Progenitor cell of endocrine pancreas (in vitro differentiated cells): ENCODE data around the gene SAFB. TPM values are rescaled to one million over a fixed set of nuclear protein-coding genes. Genes with fewer than 3 reads are reported as not detected.
"Not testable (repeated sequence)": the region's sequence is repeated elsewhere in the genome, so short reads cannot be mapped to it uniquely, and the experiment has no call there.

Experiments used
- DNase-seq: peaks from one replicate; pipeline ENCODE4 v3.0.0; 2021; ENCODE audit warnings: low spot score; ENCODE audit not compliant: unreplicated experiment
- H3K27ac Mint-ChIP-seq: 2 replicates; pipeline ENCODE4 v1.8.0; 2021; ENCODE audit warnings: mild to moderate bottlenecking, moderate library complexity, mixed read lengths
- H3K27me3 Mint-ChIP-seq: 2 replicates; pipeline ENCODE4 v1.8.0; 2021; ENCODE audit warnings: mixed read lengths
- H3K36me3 Mint-ChIP-seq: 2 replicates; pipeline ENCODE4 v1.8.0; 2022; ENCODE audit warnings: mixed read lengths; ENCODE audit not compliant: insufficient read depth
- H3K4me1 Mint-ChIP-seq: 2 replicates; pipeline ENCODE4 v1.8.0; 2021; ENCODE audit warnings: low read depth, mixed read lengths
- H3K4me3 Mint-ChIP-seq: 2 replicates; pipeline ENCODE4 v1.8.0; 2021; ENCODE audit warnings: low read depth, mild to moderate bottlenecking, moderate library complexity, mixed read lengths
- H3K9me3 Mint-ChIP-seq: 2 replicates; pipeline ENCODE4 v1.8.0; 2021; ENCODE audit warnings: low read depth, mixed read lengths
- total RNA-seq: library from RNA; stranded (reverse); gene quantifications from 2 replicates; pipeline ENCODE4 v1.2.1, GENCODE V29; 2021
- TF ChIP-seq, protein P1 (sequence below): fragments of 200-600 bp; sonication (generic); IDR thresholded peaks from one replicate; pipeline ENCODE4 v1.5.0; 2021; ENCODE audit warnings: antibody characterized with exemption, mild to moderate bottlenecking; ENCODE audit not compliant: unreplicated experiment

SAFB gene
- total RNA-seq, 1 donor from 2014 or later: 169 TPM

DNA sequence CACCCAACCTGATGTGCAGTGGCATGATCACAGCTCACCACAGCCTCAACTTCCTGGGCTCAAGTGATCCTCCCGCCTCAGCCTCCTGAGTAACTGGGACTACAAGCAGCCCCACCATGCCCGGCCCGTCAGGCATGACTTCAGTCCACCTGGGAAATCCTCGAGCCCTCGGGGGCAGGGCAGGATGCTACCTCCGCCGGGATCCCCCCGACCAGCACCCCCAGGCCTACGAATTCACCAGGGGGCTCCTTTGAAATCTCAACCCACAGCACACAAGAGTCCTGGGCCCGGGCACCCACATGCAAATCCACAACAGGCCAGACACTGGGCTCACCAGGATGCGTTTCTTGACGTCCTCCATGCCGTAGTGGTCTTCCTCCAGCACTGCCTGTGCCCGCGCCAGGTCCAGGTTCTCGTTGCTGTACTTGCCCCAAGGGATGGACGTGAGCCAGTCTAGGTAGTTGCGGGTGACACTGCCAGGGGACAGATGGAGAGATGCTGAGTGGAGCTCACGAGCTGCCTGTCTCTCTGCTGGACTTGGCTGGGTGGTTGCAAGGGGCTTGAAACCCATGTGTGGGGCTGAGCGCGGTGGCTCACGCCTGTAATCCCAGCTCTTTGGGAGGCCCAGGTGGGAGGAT lies 77.7 kb downstream of the SAFB start:
- H3K27ac Mint-ChIP-seq: no peak overlapping the region
- H3K4me1 Mint-ChIP-seq: no peaks in the 10 kb centered on the region
- no peaks in the 10 kb centered on the region for H3K9me3 Mint-ChIP-seq
- H3K36me3 Mint-ChIP-seq: peaks cover 26% of the 10 kb centered on the region
- no peak overlapping the region for H3K4me3 Mint-ChIP-seq
- TF ChIP-seq, protein P1, sequence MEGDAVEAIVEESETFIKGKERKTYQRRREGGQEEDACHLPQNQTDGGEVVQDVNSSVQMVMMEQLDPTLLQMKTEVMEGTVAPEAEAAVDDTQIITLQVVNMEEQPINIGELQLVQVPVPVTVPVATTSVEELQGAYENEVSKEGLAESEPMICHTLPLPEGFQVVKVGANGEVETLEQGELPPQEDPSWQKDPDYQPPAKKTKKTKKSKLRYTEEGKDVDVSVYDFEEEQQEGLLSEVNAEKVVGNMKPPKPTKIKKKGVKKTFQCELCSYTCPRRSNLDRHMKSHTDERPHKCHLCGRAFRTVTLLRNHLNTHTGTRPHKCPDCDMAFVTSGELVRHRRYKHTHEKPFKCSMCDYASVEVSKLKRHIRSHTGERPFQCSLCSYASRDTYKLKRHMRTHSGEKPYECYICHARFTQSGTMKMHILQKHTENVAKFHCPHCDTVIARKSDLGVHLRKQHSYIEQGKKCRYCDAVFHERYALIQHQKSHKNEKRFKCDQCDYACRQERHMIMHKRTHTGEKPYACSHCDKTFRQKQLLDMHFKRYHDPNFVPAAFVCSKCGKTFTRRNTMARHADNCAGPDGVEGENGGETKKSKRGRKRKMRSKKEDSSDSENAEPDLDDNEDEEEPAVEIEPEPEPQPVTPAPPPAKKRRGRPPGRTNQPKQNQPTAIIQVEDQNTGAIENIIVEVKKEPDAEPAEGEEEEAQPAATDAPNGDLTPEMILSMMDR: no peak
- DNase-seq: no peak
- no peaks in the 10 kb centered on the region for H3K27me3 Mint-ChIP-seq

DNA sequence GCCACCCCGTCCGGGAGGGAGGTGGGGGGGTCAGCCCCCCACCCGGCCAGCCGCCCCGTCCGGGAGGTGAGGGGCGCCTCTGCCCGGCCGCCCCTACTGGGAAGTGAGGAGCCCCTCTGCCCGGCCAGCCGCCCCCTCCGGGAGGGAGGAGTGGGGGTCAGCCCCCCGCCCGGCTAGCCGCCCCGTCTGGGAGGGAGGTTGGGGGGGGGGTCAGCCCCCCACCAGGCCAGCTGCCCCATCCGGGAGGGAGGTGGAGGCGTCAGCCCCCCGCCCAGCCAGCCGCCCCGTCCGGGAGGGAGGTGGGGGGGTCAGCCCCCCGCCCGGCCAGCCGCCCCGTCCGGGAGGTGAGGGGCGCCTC lies 79.1 kb downstream of the SAFB start:
- not testable (repeated sequence) for H3K9me3 Mint-ChIP-seq, H3K4me3 Mint-ChIP-seq, DNase-seq, H3K27me3 Mint-ChIP-seq, H3K4me1 Mint-ChIP-seq, H3K27ac Mint-ChIP-seq
- H3K36me3 Mint-ChIP-seq: peaks cover 28% of the 10 kb centered on the region

DNA sequence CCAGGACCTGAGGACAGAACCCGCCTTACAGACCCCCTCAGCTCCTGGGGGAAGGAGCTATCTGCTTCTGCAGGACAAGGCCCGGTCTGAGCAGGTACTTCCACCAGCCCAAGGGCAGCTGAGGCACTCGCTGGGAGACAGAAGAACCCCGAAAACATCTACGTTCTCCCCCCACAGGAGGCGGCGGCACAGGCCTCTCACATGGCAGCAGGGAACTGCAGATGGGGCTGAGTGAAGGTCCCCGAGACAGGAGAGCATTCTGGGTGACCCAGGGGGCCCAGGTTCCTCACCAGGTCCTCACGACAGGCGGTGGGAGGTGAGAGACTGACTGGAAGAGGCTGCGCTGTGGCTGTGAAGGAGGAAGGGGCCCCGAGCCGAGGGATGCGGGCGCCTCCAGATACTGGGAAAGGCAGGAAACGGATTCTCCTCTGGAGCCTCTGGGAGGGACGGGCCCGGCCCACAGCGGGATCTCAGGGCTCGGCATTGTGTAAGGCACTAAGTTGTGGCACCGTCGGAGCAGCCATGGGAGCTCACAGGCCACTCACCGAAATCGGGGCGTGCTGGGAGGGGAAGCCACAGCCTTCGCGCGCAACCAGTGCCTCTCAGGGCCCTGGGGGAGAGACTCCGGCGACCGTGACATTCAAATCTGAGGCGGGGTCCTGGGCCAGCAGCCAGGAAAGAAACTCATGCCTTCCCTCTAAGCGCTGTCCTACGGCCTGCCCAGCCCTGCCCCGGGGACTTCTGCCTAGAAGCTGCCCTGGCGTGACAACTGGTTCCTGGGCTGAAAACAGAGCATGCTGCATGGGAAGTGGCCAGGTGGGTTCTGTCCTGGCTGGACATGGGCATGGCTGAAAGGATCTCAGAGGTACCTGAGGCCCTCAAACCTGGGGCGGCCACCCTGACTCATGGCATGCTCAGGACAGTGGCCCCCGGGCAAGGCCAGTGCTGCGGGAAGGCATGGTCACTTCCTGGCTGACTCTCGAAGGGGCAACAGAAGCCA lies 81.2 kb downstream of the SAFB start:
- Mint-ChIP-seq H3K9me3 (no peaks in the 10 kb centered on the region), H3K36me3 (peaks cover 23% of the 10 kb centered on the region), H3K27ac (peak overlapping the region; percentile 52), H3K4me1 (no peaks in the 10 kb centered on the region), H3K4me3 (no peak overlapping the region), H3K27me3 (no peaks in the 10 kb centered on the region)
- TF ChIP-seq, protein P1: no peak
- no peak for DNase-seq

DNA sequence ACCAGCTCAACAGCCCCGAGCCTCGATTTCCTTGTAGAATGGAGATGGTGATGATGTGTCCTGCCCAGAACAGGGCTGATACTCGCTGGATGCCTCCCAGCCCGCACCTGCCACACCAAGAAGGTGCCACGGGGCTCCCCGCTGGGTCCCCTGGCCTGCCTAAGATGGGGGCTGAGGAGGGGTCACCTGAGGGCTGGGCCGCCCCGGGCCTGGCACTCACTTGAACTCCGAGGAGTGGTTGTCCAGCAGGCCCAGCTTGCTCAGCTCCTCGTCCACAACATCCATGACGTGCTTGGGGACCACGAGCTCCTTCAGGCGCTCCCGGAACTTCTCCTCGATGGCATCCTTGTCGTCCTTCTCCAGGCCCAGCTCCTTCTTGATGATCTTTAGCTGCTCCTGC lies 82.7 kb downstream of the SAFB start:
- Mint-ChIP-seq H3K36me3 (peaks cover 22% of the 10 kb centered on the region), H3K4me3 (no peak overlapping the region), H3K9me3 (no peaks in the 10 kb centered on the region), H3K27ac (no peak overlapping the region), H3K4me1 (no peaks in the 10 kb centered on the region), H3K27me3 (no peaks in the 10 kb centered on the region)
- no peak for DNase-seq
- TF ChIP-seq, protein P1: no peak

DNA sequence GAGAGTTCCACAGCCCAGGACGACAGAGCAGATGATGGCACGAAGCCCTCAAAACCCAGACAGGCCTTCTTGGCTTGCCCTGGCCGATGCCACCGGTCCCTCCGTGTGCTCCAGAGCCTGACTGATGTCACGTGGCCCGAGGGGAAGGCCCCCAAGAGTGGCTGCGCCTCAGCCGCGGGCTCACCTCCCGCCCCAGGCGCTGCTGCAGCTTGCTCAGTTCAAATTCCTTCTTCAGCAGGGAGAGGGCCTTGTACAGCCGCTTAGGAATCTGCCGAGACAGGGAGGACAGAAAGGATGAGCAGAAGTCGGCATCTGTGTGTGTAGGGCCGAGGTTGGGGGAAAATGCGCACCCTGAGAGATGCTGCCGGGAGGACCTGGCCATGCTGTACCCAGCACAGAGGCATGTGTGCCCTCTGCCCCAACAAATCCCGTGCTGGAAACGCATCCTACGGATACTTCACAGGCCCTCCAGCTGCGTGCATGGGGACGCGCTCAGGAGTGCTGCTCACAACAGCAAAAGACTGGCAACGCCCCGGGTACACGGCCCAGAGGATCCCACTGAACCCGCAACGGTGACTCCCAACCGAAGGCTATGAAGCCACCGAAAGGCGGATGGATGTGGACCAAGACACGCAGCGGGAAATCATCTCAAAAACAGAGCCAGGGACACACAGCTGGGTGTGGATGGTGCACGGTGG lies 84.1 kb downstream of the SAFB start:
- Mint-ChIP-seq H3K4me1 (no peaks in the 10 kb centered on the region), H3K36me3 (peaks cover 12% of the 10 kb centered on the region), H3K9me3 (no peaks in the 10 kb centered on the region), H3K4me3 (no peak overlapping the region), H3K27ac (peak overlapping the region; percentile 20), H3K27me3 (no peaks in the 10 kb centered on the region)
- TF ChIP-seq, protein P1: no peak
- DNase-seq: no peak
